Measurements from ENCODE around the gene ROM1. TPM values are rescaled to one million over a fixed set of nuclear protein-coding genes. Genes with fewer than 3 reads are reported as not detected.

The ROM1 gene
- total RNA-seq, 1 donor from 2014 or later = 3.1 TPM

DNA sequence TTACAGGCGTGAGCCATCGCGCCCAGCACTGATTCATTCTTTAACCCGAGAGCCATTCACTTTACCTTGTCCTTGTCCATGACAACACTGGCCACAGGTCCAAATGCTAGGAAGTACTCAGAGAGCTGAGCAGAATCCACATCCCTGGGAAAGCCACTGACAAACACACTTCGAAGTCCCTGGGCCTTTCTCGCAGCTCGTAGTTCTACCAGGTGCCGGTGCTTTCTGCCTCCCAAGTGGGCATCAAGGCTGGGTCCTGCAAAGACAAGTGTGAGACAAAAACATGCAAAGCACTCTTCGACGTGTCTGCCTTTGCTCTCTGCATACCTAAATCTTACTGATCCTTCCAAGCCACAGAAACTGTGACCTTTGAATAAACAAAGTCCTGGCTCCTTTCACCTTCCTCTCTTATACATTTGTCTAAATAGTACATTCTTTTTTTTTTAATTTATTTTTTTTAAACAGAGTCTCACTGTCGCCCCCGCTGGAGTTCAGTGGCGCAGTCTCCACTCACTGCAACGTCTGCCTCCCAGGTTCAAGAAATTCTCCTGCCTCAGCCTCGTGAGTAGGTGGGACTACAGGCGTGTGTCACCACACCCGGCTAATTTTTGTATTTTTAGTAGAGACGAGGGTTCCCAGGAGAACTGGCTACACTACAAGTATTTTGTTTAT, 24.0 kb upstream of the ROM1 start:
- no peak for DNase-seq

DNA sequence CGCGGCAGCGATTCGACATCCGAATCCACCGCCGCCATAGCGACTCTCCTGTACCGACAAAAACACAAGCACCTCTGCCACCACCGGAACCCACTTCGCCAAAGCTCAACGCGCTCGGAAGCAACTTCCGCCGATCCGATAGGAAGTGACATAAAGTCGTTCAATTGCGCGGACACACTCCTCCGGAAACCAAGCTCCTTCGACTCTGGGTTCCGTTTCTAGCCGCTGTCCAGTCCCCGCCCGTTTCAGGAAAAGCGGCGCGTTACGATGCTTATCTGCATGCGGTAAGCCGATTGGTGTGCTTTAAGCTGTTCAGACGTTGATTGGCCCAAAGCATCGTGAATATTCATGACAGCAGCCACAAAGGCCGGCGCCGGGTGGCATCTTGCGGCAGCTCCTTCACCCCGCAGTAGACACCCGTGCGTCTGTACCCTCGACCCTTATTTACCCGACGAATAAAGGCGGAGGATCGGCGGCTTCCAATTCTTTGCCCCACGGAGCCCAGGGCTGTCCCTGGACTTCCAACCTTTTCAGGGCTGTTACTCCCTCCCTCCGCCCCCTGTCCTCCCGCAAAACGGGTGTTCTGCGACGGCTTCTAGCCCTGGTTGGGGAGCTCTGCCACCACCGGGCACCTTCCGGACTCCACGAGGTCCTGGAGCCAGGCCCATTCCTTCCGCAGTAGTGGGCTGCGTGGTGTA, 21.5 kb upstream of the ROM1 start, which contains the start of gene TUT1:
Gene TUT1 (minus strand): TSS at position 76 of the 698 bp plus-strand sequence. CDS start 38 bp downstream, at position 38.
- DNase-seq = peak; percentile 98

DNA sequence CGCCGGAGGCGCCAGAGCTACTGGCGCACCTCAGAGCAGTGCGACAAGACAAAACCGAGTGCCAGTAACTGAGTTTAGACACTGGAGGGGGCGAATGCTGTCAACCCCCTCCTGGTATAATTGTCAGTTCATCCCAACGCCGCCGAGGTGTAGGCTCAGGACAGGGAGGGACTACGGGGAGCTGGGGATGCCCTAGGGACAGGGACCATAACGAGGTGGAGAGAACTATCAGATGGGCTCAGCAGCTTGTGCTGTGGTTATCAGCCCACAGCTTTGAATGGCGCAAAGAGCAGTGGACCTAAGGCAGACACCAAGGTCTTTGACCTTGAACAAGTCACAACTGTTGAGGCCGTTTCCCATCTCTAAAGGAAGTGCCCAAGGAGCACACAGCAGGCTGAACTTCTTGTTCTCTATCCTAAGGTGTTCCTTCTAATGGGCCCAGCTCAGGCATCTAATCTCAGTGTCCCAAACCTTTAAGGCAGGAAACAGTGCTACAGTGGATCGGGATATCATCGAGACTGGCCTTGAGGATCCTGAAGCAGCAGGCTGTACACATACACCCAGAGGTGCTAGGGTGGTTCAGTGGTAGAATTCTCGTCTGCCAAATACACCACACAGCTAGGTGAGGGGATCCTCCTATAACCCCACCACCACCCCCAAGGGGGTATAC, 20.8 kb upstream of the ROM1 start:
- no peak for DNase-seq

DNA sequence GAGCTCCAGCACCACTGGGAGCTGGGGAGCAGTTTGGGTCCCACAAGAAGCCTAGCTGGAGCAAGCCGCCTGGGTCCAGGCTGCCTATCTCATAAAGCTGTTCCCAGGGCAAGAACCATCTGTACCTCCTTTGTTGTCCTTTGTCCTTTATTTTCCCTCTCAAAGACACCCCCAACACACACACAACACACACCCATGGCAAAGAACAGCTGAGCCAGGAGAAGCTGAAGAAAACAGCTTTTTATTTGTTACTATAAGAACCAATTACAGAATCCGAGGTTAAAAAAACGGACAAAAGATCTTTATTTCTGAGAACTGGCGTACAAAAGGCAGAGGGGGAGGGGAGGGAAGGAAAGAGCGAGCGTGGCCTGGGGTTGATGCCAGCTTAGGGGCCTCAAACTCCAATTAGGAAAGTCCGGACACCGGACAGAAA, 20.1 kb upstream of the ROM1 start:
- DNase-seq = no peak

DNA sequence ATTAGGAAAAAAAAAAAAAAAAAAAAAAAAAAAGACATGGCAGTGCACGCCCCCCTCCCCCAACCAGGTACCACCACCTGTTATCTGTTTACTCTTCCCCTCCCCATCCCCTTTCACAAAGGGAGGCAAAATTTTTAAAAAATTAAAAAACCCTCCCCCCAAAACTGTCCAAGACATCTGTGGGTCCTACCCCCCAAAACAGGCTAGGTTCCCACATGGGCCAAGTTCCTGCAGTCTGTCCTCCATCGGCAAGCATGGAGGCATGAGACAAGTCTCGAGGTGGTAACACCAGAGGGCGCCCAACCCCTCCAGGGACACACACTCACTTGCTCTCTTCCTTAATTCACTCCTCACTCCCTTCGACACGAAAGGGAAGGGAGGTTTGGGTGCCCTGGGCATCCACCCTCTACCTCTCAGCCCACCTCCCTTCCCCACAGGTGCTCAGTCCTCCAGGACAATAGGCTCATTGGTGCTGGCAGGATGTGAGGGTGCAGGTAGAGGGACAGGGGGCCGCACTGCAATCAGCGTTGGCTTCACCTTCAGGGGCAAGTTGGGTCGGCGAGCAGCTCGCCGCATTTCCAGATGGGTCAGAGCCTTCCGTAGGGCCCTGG, 19.5 kb upstream of the ROM1 start:
- peak; percentile 39 for DNase-seq

DNA sequence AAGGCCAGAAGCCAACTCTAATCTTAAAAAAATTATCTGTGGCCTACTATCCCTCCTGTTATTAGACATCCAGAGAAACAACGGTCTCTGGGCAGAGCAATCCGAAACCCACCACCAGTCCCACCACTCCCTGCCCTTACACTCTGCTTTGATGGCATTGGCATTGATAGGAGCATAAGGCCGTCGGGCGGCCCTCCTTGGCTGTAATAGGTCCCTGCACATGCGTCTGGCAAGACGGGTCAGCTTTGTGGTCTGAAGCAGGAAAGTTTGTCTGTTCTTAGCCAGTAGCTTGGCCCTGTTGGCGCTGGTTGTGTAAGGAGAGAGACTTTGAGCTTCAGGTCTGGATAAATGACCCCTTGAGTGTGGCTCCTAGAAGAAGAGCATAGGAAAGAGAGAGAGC, 17.9 kb upstream of the ROM1 start:
- no peak for DNase-seq

DNA sequence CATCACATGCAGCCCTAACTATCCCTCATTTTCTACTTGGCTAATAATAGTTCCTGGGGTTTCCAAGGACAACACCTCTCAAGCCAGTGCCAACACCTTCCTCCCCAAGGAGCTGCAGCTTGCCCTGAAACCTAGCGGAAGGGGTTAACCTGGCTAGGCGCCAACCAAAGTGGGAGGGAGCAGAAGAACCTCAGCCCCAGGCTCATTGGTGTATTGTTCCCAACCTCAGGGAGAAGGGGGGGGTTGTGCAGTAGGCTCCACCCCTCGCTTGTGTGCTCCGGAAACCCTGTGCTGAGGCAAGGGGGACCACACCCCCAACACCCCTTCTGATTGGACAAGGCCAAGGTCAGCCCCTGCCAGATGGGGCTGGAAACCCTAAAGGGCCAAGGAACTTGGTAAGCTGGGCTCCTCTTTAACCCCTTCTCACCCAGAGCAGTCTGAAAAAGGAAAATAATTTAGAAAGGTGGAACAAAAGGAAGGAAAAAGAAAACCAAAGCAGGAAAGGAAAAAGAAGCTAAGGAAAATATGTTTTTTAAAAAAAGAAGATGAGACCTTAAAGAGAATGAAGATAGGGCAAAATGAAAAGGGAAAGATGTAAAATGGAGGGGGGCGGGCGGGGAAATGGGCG, 13.9 kb upstream of the ROM1 start:
- peak; percentile 85 for DNase-seq

DNA sequence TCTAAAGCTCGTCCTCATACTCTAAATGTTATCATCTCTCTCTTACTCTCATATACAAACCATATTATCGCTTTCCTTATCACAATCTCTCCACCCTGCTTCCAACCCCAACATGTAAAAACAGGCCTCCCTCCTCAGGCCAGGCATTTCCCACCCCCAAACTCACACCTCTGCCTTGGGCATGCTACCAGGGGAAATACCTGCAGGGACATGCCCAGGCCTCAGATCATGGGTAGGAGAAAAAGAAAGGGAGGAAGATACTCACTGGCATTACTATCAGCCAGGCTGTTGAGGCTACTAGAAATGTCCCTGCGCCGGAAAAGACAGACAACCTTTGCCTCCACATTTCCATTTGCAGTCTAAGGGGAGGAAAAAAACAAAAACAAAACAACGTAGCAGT, 13.2 kb upstream of the ROM1 start:
- DNase-seq = no peak

DNA sequence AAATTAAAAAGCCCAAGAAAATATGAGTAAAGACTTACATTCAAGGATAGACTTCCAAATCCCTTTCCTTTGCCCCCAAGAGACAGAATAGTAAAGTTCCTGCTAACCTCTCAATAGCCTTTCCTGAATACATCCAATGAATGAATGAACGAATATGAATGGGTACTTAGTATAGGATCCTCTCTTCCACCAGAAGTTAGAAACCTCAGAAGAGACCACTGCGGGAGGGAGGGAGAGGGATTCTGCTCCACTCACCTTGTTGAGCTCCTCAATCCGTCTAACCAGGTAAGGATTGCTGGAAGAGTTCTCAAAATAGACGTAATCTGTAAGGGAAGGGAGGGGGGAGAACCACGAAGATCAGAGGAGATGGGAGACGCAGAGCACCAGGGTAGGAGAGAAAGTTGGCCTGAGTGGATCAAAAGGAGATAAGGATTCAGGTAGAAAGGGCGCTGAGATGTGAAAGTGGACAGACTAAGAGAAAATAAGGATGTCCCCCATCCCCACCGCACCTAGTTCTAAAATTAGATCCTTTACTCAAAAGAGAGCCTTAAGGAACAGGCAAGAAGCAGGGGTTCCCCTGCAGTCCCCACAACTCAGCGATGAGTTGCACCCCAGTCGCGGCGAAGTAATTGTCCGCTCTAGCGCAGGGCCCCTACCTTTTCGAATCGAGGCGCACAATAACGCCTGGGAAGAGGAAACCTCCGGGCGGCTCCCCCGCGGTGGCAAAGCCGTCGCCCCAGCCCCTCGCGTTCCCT, 12.5 kb upstream of the ROM1 start:
- no peak for DNase-seq

DNA sequence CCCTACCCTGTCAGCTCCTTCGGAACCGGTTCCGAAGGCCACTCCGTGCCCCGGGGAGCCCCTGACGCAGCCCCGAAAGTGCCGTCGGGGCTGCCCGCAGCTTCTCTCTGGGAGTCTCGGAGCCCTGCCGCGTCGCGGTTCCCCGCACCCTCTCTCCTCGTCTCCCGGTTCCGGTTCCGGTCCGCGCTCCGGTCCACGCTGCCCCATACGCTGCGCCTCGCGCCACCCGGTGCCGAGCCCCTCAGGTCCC, 12.0 kb upstream of the ROM1 start:
- DNase-seq = no peak

DNA sequence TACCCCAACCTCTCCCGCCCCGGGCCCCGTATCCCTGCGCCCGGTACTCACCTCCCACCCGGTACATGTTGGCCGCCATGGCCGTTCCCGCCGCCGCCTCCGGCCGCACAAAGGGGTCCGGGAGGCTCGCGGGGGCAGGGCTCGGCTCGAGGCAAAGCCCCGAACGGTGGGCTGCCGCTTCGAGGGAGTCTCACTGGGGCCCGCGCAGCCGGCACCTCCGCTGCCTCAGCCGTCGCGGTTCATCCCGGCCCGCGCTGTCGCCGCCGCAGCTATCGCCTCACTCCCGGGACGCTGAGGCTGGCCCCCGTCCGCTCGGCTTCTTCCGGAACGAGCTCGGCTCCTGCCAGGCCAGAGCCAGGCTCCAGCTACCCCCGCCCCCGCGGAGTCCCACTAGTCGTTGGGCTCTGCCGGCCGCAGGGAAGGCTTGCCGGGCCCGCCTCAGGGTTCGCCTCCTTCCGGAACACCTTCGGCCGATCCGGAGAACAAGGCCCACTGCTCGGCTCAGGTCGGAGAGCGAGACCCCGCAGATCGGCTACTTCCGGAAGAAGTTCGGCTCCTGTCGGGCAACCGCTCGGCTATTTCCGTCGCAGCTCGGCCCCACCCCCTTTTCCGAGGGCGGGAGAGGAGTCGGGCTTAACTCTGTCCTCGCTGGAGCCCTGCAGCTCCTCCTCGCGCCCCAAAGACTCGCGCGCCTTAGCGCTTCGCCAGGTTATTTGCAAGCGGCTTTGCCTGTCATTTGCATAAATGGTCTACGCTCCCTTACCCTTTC, 11.5 kb upstream of the ROM1 start, which contains the start of gene MTA2:
Gene MTA2 (minus strand): TSS at position 494 of the 769 bp plus-strand sequence. CDS start 415 bp downstream, at position 79.
- DNase-seq = peak; percentile 97

DNA sequence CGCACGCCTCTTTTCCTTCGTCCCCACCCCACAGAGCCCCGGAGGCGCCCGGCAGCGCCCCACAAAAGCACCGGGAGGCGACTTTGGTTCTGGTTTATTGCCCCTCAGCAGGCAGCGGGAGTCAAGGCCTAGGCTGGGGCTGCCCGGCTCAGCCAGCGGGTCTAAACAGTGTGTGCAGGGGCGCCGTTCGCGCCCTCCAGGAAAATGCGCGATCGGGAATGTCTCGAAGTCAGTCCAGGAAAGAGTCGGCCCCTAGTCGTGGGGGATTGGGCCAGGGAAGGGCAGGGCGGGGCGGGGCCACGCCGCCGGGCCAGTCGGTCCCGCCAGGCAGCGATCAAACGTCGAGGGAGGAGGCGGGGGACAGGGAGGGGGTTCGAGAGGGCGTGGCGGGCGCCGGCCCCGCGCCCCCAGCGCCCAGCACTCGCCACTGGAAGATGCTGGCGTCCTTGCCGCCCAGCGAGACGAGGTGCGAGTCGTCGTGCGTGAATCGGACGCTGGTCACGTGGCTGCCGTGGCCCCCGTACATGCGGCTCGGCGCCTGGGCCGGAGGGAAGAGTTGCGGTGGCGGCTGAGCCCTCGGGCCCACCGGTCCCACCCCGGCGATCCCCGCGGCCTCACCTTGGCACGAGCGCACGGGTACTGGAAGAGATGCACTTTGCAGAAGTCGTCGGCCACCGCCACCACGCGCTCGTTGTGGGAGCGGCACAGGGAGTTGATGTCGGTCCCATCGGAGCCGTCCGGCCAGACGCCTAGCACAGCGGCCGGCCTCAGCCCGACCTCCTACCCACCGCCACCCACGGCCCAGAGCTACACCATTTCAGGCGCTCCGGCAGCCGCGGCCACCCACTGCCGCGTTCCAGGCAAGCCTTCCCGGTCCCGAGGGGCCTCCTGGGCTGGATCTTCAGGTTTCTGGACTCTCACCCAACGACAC, 10.7 kb upstream of the ROM1 start:
- DNase-seq = peak; percentile 63

DNA sequence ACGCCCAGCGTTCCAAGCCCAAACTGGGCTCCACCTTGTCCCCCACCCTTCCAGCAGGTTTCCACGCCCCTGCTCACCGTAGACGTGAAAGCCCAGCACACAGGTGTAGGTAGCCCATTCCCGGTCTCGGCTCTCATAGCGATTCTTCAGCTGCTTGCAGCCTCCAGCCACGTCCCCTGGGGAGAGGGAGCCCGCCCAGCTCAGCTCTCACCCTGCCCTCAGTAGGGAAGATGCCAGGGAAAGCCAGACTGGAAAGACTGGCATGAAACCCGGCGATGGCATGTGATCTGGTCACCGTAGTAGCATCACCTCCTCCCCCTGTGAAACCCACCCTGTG, 10.0 kb upstream of the ROM1 start:
- DNase-seq = no peak

DNA sequence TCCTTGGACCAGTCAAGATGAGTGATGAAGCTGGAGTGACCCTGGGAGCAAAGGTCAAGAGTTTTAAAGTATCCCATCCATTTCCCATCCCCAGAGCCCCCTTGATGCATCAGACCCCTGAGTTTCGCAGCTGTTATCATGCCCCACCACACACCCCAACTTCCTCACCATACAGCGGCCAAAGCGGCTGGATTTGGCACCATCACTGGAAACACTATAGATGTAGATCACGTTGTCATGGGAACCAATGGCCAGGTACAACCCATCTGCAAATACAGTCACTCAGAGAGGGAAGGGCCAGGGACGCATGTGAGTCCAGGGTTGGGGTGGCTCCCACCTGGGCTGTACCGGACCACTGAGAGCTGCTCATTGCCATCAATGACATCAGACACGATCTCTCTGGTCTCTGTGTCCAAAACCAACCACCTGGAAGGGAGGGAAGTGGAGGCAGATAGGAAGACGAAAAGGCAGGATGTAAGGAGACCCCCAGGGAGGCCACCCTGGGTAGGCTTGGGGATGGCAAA, 9.2 kb upstream of the ROM1 start:
- DNase-seq = no peak

DNA sequence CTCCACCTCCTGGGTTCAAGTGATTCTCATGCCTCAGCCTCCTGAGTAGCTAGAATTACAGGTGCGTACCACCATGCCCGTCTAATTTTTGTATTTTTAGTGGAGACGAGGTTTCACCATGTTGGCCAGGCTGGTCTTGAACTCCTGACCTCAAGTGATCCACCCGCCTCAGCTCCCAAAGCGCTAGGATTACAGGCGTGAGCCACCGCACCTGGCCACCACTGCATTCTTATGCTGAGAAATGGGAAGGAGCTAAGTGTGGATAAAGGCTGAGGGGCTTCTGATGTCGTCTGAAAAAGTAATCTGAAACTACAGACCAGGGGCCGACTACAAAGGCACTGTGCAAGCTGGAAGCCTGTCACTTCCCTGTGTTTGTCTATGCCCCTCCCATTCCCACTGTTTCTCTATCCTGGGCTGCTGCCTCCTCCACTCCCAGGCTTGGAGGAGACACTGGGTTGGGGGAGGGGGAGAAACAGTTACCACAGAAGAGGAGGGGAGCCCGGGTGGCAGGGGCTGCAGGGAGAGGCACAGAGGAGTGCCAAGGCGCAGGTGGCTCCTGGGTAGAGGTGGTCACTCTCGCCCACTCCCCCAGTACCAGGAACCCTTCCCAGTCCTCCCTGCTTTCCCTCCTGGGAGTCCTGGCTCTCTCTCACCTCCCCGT, 8.5 kb upstream of the ROM1 start:
- no peak for DNase-seq

DNA sequence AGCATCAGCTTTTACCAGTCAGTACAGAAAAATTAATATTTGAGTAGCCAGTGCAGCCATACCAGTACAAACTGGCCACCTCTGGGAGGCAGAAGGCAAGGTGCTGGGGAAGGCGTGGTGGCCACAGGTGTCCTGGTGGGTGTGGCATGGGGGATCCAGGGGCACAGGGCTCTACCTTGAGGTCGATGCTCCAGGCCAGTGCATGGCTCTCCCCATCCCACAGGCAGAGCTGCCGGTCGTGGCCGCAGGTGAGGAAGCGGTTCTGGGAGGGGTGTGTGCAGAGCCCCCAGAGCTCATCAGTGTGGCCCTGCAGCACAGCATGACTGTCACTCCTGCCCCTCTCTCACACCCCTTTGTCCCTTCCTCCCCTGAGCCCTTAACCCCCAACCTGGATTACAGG, 7.6 kb upstream of the ROM1 start:
- no peak for DNase-seq

DNA sequence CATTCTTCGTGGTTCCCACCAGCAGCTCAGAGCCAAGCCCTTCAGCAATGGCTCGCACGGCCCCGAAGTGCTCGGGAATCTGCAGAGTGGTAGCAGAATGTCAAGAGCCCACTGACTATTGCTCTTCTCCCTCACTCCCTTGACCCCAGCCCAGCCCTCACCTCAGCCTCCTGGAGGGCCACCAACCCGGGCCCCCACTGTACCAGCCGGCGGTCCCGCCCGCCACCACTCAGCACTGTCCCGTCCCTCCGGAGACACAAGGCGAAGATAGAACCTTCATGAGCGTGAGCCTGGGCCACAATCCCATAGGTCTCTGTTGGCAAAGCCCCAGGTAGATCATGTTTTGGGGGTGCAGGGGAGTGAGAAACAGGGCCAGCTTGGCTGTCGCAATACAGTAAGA, 7.2 kb upstream of the ROM1 start:
- DNase-seq = no peak

DNA sequence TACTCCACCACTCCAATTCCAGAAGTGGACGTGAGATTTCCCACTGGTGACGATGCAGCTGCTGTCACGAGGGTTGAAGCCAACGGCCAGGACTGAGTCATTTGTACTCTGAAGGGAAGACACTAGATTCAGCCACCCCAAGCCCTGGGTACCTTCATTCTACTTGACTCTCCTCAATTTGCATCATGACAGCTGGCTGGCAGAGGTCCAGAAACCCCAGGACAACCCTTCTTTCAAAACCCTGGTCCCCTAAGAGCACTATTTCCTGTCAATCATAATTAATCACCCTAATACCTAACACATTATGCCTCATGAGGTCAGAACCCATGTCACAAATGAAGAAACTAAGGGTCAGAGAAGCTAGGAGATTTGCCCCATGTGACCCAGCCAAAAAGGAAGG, 5.3 kb upstream of the ROM1 start:
- no peak for DNase-seq

DNA sequence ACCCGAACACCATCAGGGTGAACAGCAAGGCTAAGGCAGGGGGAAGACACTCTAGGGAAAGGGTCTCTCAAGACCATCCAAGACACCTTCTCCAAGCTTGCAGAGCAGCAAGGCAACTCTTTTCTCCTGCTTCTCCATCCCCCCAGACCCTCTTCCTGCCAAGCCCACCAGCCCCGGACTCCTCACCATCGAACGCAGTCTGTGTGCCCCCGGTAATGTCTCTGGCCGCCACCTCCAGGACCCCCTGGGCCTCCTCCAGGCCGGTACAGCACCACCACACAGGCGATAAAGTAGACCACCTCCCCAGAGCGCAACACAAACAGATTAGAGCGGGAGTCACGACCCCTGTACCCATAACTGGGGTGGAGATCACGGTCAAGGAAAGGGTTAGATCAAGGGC, 4.3 kb upstream of the ROM1 start:
- no peak for DNase-seq
